HFFc6 (cell line): ENCODE results near the gene SLIT3. TPM values are rescaled to one million over a fixed set of nuclear protein-coding genes. Genes with fewer than 3 reads are reported as not detected.

Experiments
- DNase-seq: peaks from one replicate; pipeline ENCODE4 v3.0.0-alpha.2; 2018
- H3K27ac Mint-ChIP-seq: 2 replicates; pipeline ENCODE4 v1.8.0; 2020; ENCODE audit warnings: mild to moderate bottlenecking, mixed read lengths
- H3K27me3 Mint-ChIP-seq: 2 replicates; pipeline ENCODE4 v1.8.0; 2021; ENCODE audit warnings: mild to moderate bottlenecking, moderate library complexity, mixed read lengths; ENCODE audit not compliant: insufficient read depth
- H3K36me3 Mint-ChIP-seq: 2 replicates; pipeline ENCODE4 v1.8.0; 2021; ENCODE audit warnings: low read depth, mixed read lengths
- H3K4me1 Mint-ChIP-seq: 2 replicates; pipeline ENCODE4 v1.8.0; 2020; ENCODE audit warnings: low read depth, mixed read lengths
- H3K4me3 Mint-ChIP-seq: 2 replicates; pipeline ENCODE4 v1.8.0; 2020; ENCODE audit warnings: mild to moderate bottlenecking, moderate library complexity, mixed read lengths
- H3K9me3 Mint-ChIP-seq: 2 replicates; pipeline ENCODE4 v1.8.0; 2020; ENCODE audit warnings: mild to moderate bottlenecking, mixed read lengths
- CTCF ChIP-seq: fragments of 200-600 bp; sonication (generic); IDR thresholded peaks from 2 replicates; pipeline ENCODE4 v1.5.0; 2021; ENCODE audit warnings: antibody characterized with exemption, mild to moderate bottlenecking
- microRNA-seq: library from miRNA; unstranded; fragments of <30 nt; microRNA quantifications from one replicate; pipeline ENCODE4, GENCODE V29; 2019
- total RNA-seq, 6 experiments: library from RNA; stranded (reverse); fragmentation: NEBNext Ultra II Directional; extraction: Animal tissue kit (Norgen Biotek cat#: 25700); gene quantifications; 2 replicates in 1 of 6; 3 replicates in 5 of 6; pipeline ENCODE4 v1.2.3, GENCODE V29; 2021

The SLIT3 gene
- total RNA-seq, 6 experiments from 2014 or later: 4.2 to 8.3 (median 7.1) TPM

DNA sequence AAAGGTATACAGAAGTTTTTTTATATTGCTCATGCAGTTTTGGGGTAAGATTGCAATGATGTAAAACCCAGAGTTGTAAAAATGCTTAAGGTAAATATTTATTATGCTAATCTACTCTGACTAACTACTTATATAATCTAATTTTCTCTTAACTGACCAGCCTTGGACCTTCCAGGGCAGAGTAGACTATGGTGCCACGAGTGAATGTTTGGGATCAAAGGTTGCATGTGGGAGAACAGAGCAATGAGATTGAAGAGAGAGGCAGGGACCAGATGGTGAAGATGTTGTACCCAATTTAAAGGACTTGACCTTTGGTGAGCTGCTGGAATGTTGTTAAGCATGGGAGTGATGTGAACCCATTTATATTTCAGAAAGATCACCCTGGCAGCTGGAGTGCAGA lies 686.9 kb downstream of the SLIT3 start:
- Mint-ChIP-seq H3K4me3 (no peak overlapping the region), H3K9me3 (no peaks in the 10 kb centered on the region), H3K36me3 (no peaks in the 10 kb centered on the region), H3K4me1 (peaks cover 10% of the 10 kb centered on the region; the same call in 1 of the 2 replicates), H3K27ac (no peak overlapping the region), H3K27me3 (no peaks in the 10 kb centered on the region; the same call in 1 of the 2 replicates)
- no peak for TF ChIP-seq CTCF
- no peak for DNase-seq

- H3K27ac Mint-ChIP-seq: no peak overlapping the region
- H3K4me1 Mint-ChIP-seq: peaks cover 10% of the 10 kb centered on the region; the same call in 1 of the 2 replicates
- no peaks in the 10 kb centered on the region for H3K9me3 Mint-ChIP-seq
Observed at GRCh38 chr5:168613396-168613795, 687.5 kb downstream of the SLIT3 start.

GRCh38 chr5:168612996-168613395 lies 687.9 kb downstream of the SLIT3 start:
- H3K4me1 Mint-ChIP-seq: peaks cover 10% of the 10 kb centered on the region; the same call in 1 of the 2 replicates
- DNase-seq: no peak
- H3K27ac Mint-ChIP-seq: no peak overlapping the region
- no peak for TF ChIP-seq CTCF
- H3K27me3 Mint-ChIP-seq: peaks cover 4% of the 10 kb centered on the region
- H3K36me3 Mint-ChIP-seq: no peaks in the 10 kb centered on the region
- H3K9me3 Mint-ChIP-seq: no peaks in the 10 kb centered on the region
- no peak overlapping the region for H3K4me3 Mint-ChIP-seq

More at GRCh38 chr5:168613396-168613795, 687.5 kb downstream of the SLIT3 start:
- no peaks in the 10 kb centered on the region for H3K36me3 Mint-ChIP-seq
- no peak for DNase-seq
- no peak for TF ChIP-seq CTCF
- peaks cover 2% of the 10 kb centered on the region; the same call in 1 of the 2 replicates for H3K27me3 Mint-ChIP-seq
- H3K4me3 Mint-ChIP-seq: no peak overlapping the region

- H3K36me3 Mint-ChIP-seq: no peaks in the 10 kb centered on the region
- no peak overlapping the region for H3K4me3 Mint-ChIP-seq
- H3K27me3 Mint-ChIP-seq: peaks cover 6% of the 10 kb centered on the region
- H3K4me1 Mint-ChIP-seq: peaks cover 10% of the 10 kb centered on the region; the same call in 1 of the 2 replicates
- H3K9me3 Mint-ChIP-seq: no peaks in the 10 kb centered on the region
- no peak overlapping the region for H3K27ac Mint-ChIP-seq
- TF ChIP-seq CTCF: no peak
- no peak for DNase-seq
Observed at GRCh38 chr5:168612123-168612522, 688.8 kb downstream of the SLIT3 start.

Small RNA genes lying within 50 kb of the gene (microRNA-seq; reads per million reads assigned to microRNA genes)
- gene MIR218-2 (not detected), gene MIR585 (2.3 reads per million)
